ENCODE results near the gene SPRED2.

The SPRED2 gene

GRCh38 chr2:65313126-65313953 is 119.1 kb downstream of the SPRED2 start:
- H3K36me3 ChIP-seq (ENCODE audit: control insufficient read depth, insufficient read depth, low read length), result no peaks in the 10 kb centered on the region
- no peak for TF ChIP-seq CTCF (IDR thresholded peaks at IDR 0.05; ENCODE audit: insufficient read depth, low read length, poor library complexity, severe bottlenecking)

GRCh38 chr2:65311596-65311995 is 120.8 kb downstream of the SPRED2 start:
- no peaks in the 10 kb centered on the region for H3K36me3 ChIP-seq (ENCODE audit: control insufficient read depth, insufficient read depth, low read length)
- no peak for TF ChIP-seq CTCF (IDR thresholded peaks at IDR 0.05; ENCODE audit: insufficient read depth, low read length, poor library complexity, severe bottlenecking)

More at GRCh38 chr2:65313126-65313953, 119.1 kb downstream of the SPRED2 start:
- DNase-seq (ENCODE audit: extremely low read depth, insufficient read length), result no peak
- Histone ChIP-seq H3K4me3 (replicated peaks; ENCODE audit: low read depth, low read length) (no peak overlapping the region), H3K27me3 (replicated peaks; ENCODE audit: control insufficient read depth, insufficient read depth, low read length) (no peaks in the 10 kb centered on the region)

DNA sequence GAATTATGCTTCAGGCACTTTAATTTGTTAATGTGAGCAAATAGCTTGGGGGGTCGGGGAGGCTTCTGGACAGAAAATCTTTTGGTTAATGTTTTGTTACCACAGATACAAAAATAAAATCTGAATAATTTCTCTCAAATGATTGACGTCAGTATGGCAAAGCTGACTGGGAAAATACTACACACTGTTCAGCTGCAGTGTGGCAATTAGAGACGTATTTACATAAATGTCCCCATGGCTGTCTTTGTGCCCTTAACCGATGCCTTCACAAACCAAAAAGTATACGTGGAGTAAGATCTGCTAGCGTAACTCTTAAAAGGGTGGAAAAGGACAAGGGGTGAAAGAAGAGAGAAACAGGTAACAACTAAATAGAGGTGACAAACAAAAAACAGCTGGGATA is 121.3 kb downstream of the SPRED2 start:
- Histone ChIP-seq H3K36me3 (ENCODE audit: control insufficient read depth, insufficient read depth, low read length) (no peaks in the 10 kb centered on the region), H3K4me3 (replicated peaks; ENCODE audit: low read depth, low read length) (no peak overlapping the region)
- no peak for TF ChIP-seq CTCF (IDR thresholded peaks at IDR 0.05; ENCODE audit: insufficient read depth, low read length, poor library complexity, severe bottlenecking)

More at GRCh38 chr2:65311596-65311995, 120.8 kb downstream of the SPRED2 start:
- H3K27me3 ChIP-seq (replicated peaks; ENCODE audit: control insufficient read depth, insufficient read depth, low read length), result no peaks in the 10 kb centered on the region
- H3K4me3 ChIP-seq (replicated peaks; ENCODE audit: low read depth, low read length), result no peak overlapping the region
- DNase-seq (ENCODE audit: extremely low read depth, insufficient read length), result no peak

DNA sequence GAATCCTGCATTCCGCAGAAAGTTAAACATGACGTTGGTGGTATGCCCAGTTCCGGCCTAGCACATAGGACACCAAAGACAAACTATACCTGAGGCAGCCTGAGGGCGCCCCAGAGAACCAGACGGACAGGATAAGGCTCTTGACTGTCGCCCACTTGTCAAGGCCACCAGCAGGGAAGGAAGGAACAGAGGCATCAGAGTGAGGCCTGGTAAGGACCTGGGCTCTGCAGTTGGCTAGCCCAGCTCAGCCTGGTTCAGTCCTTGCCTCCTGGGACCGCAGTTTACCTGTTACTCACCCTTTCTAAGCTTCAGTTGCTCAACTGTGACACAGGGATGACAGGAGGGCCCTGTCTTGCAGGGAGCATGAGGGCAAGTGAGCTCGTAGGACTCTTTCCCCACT is 122.7 kb downstream of the SPRED2 start:
- H3K4me3 ChIP-seq (replicated peaks; ENCODE audit: low read depth, low read length), result no peak overlapping the region
- no peaks in the 10 kb centered on the region for H3K27me3 ChIP-seq (replicated peaks; ENCODE audit: control insufficient read depth, insufficient read depth, low read length)
- no peaks in the 10 kb centered on the region for H3K36me3 ChIP-seq (ENCODE audit: control insufficient read depth, insufficient read depth, low read length)
- TF ChIP-seq CTCF (IDR thresholded peaks at IDR 0.05; ENCODE audit: insufficient read depth, low read length, poor library complexity, severe bottlenecking), result no peak
- DNase-seq (ENCODE audit: extremely low read depth, insufficient read length), result no peak

More for the DNA sequence above, 121.3 kb downstream of the SPRED2 start:
- DNase-seq (ENCODE audit: extremely low read depth, insufficient read length), result no peak
- no peaks in the 10 kb centered on the region for H3K27me3 ChIP-seq (replicated peaks; ENCODE audit: control insufficient read depth, insufficient read depth, low read length)

DNA sequence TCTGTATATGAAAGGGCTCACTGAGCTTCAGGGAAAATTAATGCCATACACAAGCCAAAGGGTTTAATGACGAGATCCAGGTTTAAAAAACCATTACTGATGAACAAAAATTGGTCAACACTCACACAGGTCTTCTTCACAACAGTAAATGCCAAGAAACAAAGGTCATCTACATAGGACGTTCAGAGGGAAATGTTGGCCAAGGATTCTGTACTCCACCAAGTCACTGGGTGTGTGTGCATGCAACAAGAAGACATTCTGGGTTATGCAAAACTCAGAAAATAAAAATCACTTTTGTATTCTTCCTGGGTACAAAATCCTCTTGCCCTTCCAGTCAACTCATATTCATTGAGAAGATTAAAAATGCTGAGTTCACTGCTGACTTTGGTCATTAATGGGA is 126.5 kb downstream of the SPRED2 start:
- no peak for TF ChIP-seq CTCF (IDR thresholded peaks at IDR 0.05; ENCODE audit: insufficient read depth, low read length, poor library complexity, severe bottlenecking)
- Histone ChIP-seq H3K36me3 (ENCODE audit: control insufficient read depth, insufficient read depth, low read length) (no peaks in the 10 kb centered on the region), H3K4me3 (replicated peaks; ENCODE audit: low read depth, low read length) (no peak overlapping the region)

More for the DNA sequence above, 126.5 kb downstream of the SPRED2 start:
- DNase-seq (ENCODE audit: extremely low read depth, insufficient read length), result no peak
- H3K27me3 ChIP-seq (replicated peaks; ENCODE audit: control insufficient read depth, insufficient read depth, low read length), result no peaks in the 10 kb centered on the region; the same call in 1 of the 2 replicates
